Neuronal stem cell (in vitro differentiated cells): Measurements from ENCODE around the gene TENT5A.

Source experiments
- DNase-seq: peaks from one replicate; pipeline ENCODE4 v3.0.0-alpha.2; 2013; ENCODE audit warnings: low spot score
- H2AFZ ChIP-seq: one replicate; pipeline ENCODE4 v1.6.1; 2013; ENCODE audit warnings: mild to moderate bottlenecking, low read length, inconsistent platforms
- H2AK5ac ChIP-seq: 2 replicates; pipeline ENCODE4 v1.6.1; 2013; ENCODE audit warnings: low read depth, mild to moderate bottlenecking, inconsistent platforms, low read length, moderate library complexity, mixed read lengths
- H2BK120ac ChIP-seq: 2 replicates; pipeline ENCODE4 v1.6.1; 2013; ENCODE audit warnings: low read depth, mild to moderate bottlenecking, inconsistent platforms, low read length, moderate library complexity, mixed read lengths
- H2BK12ac ChIP-seq: one replicate; pipeline ENCODE4 v1.6.1; 2013; ENCODE audit warnings: low read length, inconsistent platforms
- H2BK15ac ChIP-seq: 2 replicates; pipeline ENCODE4 v1.6.1; 2013; ENCODE audit warnings: mild to moderate bottlenecking, low read length, inconsistent platforms, mixed read lengths
- H2BK5ac ChIP-seq: one replicate; pipeline ENCODE4 v1.6.1; 2013; ENCODE audit warnings: inconsistent platforms, mild to moderate bottlenecking, low read length, moderate library complexity
- H3K14ac ChIP-seq: one replicate; pipeline ENCODE4 v1.6.1; 2013; ENCODE audit warnings: low read length, inconsistent platforms
- H3K18ac ChIP-seq: 2 replicates; pipeline ENCODE4 v1.6.1; 2013; ENCODE audit warnings: low read length, inconsistent platforms
- H3K23ac ChIP-seq: 2 replicates; pipeline ENCODE4 v1.6.1; 2013; ENCODE audit warnings: low read depth, mild to moderate bottlenecking, mixed read lengths, low read length, inconsistent platforms; ENCODE audit not compliant: poor library complexity
- H3K27ac ChIP-seq: replicated peaks from 3 replicates; pipeline ENCODE4 v1.5.1; 2013; ENCODE audit warnings: low read length, inconsistent platforms
- H3K27me3 ChIP-seq, 3 experiments: 2 replicates each; pipeline ENCODE4 v1.6.1; 2013; ENCODE audit warnings: low read length in 3 of 3, mild to moderate bottlenecking in 2 of 3, inconsistent platforms in 1 of 3, low read depth in 1 of 3, mixed read lengths in 1 of 3, moderate library complexity in 1 of 3; ENCODE audit not compliant: control insufficient read depth in 3 of 3, insufficient read depth in 3 of 3
- H3K36me3 ChIP-seq, 2 donors: replicated peaks in 1 of 2; 2 replicates each; pipeline ENCODE4 v1.6.1; 2013; ENCODE audit warnings: low read length in 2 of 2; ENCODE audit not compliant: control insufficient read depth in 2 of 2, insufficient read depth in 2 of 2
- H3K4ac ChIP-seq: 2 replicates; pipeline ENCODE4 v1.6.1; 2013; ENCODE audit warnings: inconsistent platforms, mild to moderate bottlenecking, low read length, moderate library complexity
- H3K4me1 ChIP-seq, 2 donors: 1 replicate in 1 of 2; 2 replicates in 1 of 2; pipeline ENCODE4 v1.6.1; 2013; ENCODE audit warnings: low read length in 2 of 2, low read depth in 1 of 2; ENCODE audit not compliant: control insufficient read depth in 2 of 2, insufficient read depth in 1 of 2
- H3K4me2 ChIP-seq: one replicate; pipeline ENCODE4 v1.6.1; 2013; ENCODE audit warnings: mild to moderate bottlenecking, low read length, inconsistent platforms; ENCODE audit not compliant: insufficient read depth, poor library complexity, severe bottlenecking
- H3K4me3 ChIP-seq, 2 donors: 2 replicates each; pipeline ENCODE4 v1.5.1; 2013; ENCODE audit warnings: low read length in 2 of 2, mild to moderate bottlenecking in 2 of 2, inconsistent platforms in 1 of 2, moderate library complexity in 1 of 2
- H3K79me1 ChIP-seq: one replicate; pipeline ENCODE4 v1.6.1; 2013; ENCODE audit warnings: low read depth, mild to moderate bottlenecking, inconsistent platforms, low read length, moderate library complexity
- H3K9ac ChIP-seq: one replicate; pipeline ENCODE4 v1.6.1; 2013; ENCODE audit warnings: mild to moderate bottlenecking, low read depth, low read length, inconsistent platforms; ENCODE audit not compliant: poor library complexity
- H3K9me3 ChIP-seq, 2 donors: replicated peaks in 1 of 2; 2 replicates each; pipeline versions ENCODE3 to v1.6.1; 2013; ENCODE audit warnings: low read length in 2 of 2, mild to moderate bottlenecking in 2 of 2, inconsistent platforms in 1 of 2, low read depth in 1 of 2, mixed read lengths in 1 of 2, moderate library complexity in 1 of 2; ENCODE audit not compliant: control insufficient read depth in 2 of 2, insufficient read depth in 1 of 2
- H4K8ac ChIP-seq: one replicate; pipeline ENCODE4 v1.6.1; 2013; ENCODE audit warnings: low read depth, mild to moderate bottlenecking, inconsistent platforms, low read length, moderate library complexity
- H4K91ac ChIP-seq: one replicate; pipeline ENCODE4 v1.6.1; 2013; ENCODE audit warnings: low read length, low read depth, mild to moderate bottlenecking, inconsistent platforms; ENCODE audit not compliant: poor library complexity
- WGBS, 2 donors: extraction: QIAGEN DNeasy Blood & Tissue Kit; methylation state at CpG; one replicate each; pipeline ENCODE4 v1.1.7; 2013; ENCODE audit warnings: missing lambda C conversion rate in 2 of 2, mixed read lengths in 1 of 2; ENCODE audit not compliant: insufficient read length in 2 of 2, insufficient replicate concordance in 1 of 2; ENCODE audit errors: extremely low coverage in 2 of 2; 5-methylcytosine and 5-hydroxymethylcytosine counted together

Gene TENT5A

DNA sequence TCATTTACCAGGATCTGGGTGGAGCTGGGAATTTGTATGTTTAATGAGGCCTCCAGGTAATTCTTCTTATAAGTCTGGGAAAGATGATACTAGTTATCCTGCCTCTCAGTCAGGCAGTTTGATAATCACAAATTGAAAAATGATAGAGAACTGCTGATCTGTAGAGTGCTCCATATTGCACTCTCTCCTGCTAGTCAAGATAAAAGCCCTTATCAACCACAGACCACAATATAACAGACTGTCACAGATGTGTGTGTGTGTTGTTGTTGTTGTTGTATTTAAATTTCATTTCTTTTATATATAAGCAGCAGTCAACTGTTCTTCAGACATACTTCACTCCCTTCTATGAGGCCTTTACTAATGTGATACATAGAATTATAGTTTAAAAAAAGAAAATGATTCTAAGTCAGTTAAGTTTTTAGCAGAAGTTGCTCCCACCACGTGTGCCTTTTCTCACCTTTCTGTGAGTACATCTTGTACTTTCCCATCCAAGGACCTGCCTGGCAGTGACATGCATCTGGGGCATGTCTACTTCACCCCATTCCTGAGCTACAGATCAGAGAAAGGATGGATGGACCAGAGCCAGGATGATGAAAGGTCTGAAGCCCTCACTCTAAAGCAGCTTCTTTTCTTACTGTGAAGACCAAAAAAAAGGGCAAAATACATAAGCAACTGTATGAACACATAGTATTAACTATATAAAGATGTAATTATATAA lies 29.8 kb downstream of the TENT5A start:
- Histone ChIP-seq H3K27ac (no peak overlapping the region), H2BK5ac (no peak overlapping the region), H2BK120ac (no peak overlapping the region), H3K14ac (no peak overlapping the region), H4K91ac (no peak overlapping the region), H3K4ac (no peak overlapping the region), H2BK15ac (no peak overlapping the region), H3K23ac (no peak overlapping the region), H3K4me3 (no peak overlapping the region), H2AFZ (no peak overlapping the region), H2BK12ac (no peak overlapping the region), H3K36me3 (no peaks in the 10 kb centered on the region), H3K9ac (no peak overlapping the region), H3K4me1 (no peaks in the 10 kb centered on the region), H3K18ac (no peak overlapping the region), H3K79me1 (no peaks in the 10 kb centered on the region), H3K4me2 (no peak overlapping the region), H4K8ac (no peak overlapping the region), H3K9me3 (no peaks in the 10 kb centered on the region), H3K27me3 (no peaks in the 10 kb centered on the region), H2AK5ac (no peak overlapping the region)
- no CpG with 5 or more reads among the region's 1 CpG for WGBS, 2 donors
- DNase-seq = no peak

DNA sequence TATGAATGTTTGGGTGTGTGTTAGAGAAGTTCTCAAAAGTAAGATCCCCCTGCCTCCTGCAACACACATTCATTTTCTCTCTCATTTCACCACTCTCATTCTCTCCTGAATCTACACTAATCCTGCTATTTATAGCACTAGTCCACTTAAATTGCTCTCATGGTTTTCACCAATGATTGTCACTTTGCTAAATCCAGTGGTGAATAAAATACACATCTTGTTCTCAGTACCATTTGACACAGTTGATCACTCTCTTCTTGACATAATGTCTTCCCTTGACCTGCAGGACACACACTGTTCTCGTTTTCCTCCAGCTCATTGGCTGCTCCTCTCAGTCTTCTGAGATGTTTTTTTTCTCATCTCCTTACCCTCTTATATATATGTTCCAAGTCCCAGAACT lies 32.1 kb downstream of the TENT5A start:
- WGBS, 2 donors = no CpG with 5 or more reads among the region's 1 CpG
- Histone ChIP-seq H3K4me2 (no peak overlapping the region), H3K27me3 (no peaks in the 10 kb centered on the region), H3K36me3 (no peaks in the 10 kb centered on the region), H3K9me3 (no peaks in the 10 kb centered on the region), H3K9ac (no peak overlapping the region), H2AFZ (no peak overlapping the region), H3K14ac (no peak overlapping the region), H4K91ac (no peak overlapping the region), H3K4me3 (no peak overlapping the region), H4K8ac (no peak overlapping the region), H3K23ac (no peak overlapping the region), H3K18ac (no peak overlapping the region), H3K4me1 (no peaks in the 10 kb centered on the region), H3K4ac (no peak overlapping the region), H3K79me1 (no peaks in the 10 kb centered on the region), H2BK12ac (no peak overlapping the region), H2BK5ac (no peak overlapping the region), H2BK15ac (no peak overlapping the region), H2BK120ac (no peak overlapping the region), H3K27ac (no peak overlapping the region), H2AK5ac (no peak overlapping the region)
- no peak for DNase-seq

DNA sequence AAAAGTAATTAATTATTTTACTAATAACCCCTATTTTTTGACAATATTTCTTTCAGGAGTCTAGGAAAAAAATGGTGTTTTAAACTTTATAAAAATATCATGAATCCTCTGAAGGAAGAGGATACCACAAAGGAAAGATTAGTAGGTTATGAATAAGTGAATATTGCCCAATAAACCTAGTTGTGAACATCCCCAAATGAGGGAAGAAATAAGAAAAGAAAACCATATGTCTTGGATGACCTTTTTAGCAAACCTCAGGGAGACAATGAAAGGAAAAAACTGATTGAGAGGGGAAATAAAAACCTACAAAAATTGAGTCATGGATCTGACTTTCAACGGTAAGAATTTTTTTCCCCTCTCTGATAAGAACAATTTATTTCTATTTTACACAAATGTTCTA lies 34.4 kb downstream of the TENT5A start:
- H3K4ac ChIP-seq = no peak overlapping the region
- no peak overlapping the region for H4K8ac ChIP-seq
- no peak overlapping the region for H3K4me3 ChIP-seq
- H3K27ac ChIP-seq = no peak overlapping the region
- H2BK12ac ChIP-seq = no peak overlapping the region
- no peaks in the 10 kb centered on the region for H3K27me3 ChIP-seq
- no peak overlapping the region for H3K18ac ChIP-seq
- H3K23ac ChIP-seq = no peak overlapping the region
- no peak overlapping the region for H3K14ac ChIP-seq
- peaks cover 0 to 6% of the 10 kb centered on the region in 2 donors for H3K4me1 ChIP-seq
- no peak overlapping the region for H3K9ac ChIP-seq
- DNase-seq = no peak
- no peaks in the 10 kb centered on the region for H3K79me1 ChIP-seq
- H4K91ac ChIP-seq = no peak overlapping the region
- H2BK5ac ChIP-seq = no peak overlapping the region
- H2AFZ ChIP-seq = no peak overlapping the region
- H2BK120ac ChIP-seq = no peak overlapping the region
- H2BK15ac ChIP-seq = no peak overlapping the region
- H3K9me3 ChIP-seq = no peaks in the 10 kb centered on the region
- no CpG with 5 or more reads among the region's 1 CpG for WGBS, 2 donors
- H2AK5ac ChIP-seq = no peak overlapping the region
- no peaks in the 10 kb centered on the region for H3K36me3 ChIP-seq
- no peak overlapping the region for H3K4me2 ChIP-seq

DNA sequence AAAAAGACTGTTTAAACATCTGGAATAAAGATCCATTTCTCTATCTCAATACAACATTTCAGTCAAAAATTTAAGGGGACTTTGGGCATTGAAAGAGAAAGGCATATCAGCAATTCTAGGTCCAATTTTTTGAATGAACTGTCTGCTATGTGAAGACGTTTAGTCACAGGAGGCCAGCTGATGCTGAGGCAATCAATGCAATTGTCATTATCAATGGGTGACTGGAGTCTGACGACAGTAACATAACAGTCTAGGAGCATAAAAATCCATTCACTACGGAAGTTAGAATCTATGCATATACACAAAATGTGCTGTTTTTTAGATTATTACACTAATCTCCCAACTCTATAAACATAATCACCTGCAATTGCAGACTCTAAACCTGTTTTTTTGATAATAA lies 37.8 kb downstream of the TENT5A start:
- no peak overlapping the region for H3K27ac ChIP-seq
- H3K4me3 ChIP-seq = no peak overlapping the region
- no peak overlapping the region for H3K4me2 ChIP-seq
- no peak overlapping the region for H2AK5ac ChIP-seq
- H3K4me1 ChIP-seq = peaks cover 0 to 9% of the 10 kb centered on the region in 2 donors
- H3K23ac ChIP-seq = no peak overlapping the region
- no peak overlapping the region for H4K91ac ChIP-seq
- DNase-seq = no peak
- no peak overlapping the region for H4K8ac ChIP-seq
- WGBS, 2 donors = no CpG with 5 or more reads among the region's 3 CpGs
- no peaks in the 10 kb centered on the region for H3K79me1 ChIP-seq
- no peak overlapping the region for H2BK5ac ChIP-seq
- no peak overlapping the region for H2BK15ac ChIP-seq
- no peak overlapping the region for H3K4ac ChIP-seq
- H3K27me3 ChIP-seq = no peaks in the 10 kb centered on the region
- no peak overlapping the region for H3K14ac ChIP-seq
- no peak overlapping the region for H3K18ac ChIP-seq
- H3K36me3 ChIP-seq = no peaks in the 10 kb centered on the region
- H2BK12ac ChIP-seq = no peak overlapping the region
- H3K9me3 ChIP-seq = peaks cover 0 to 4% of the 10 kb centered on the region in 2 donors
- H3K9ac ChIP-seq = no peak overlapping the region
- H2AFZ ChIP-seq = peak overlapping the region; percentile 28
- H2BK120ac ChIP-seq = no peak overlapping the region
